Right hindlimb (tissue), 1 donor: ENCODE measurements around the gene CCDC126.
"Not testable (repeated sequence)": the region's sequence is repeated elsewhere in the genome, so short reads cannot be mapped to it uniquely, and the experiment has no call there.

Experiments used
- DNase-seq: peaks from one replicate; pipeline ENCODE4 v3.0.0-alpha.2; 2018

The CCDC126 gene, protein sequence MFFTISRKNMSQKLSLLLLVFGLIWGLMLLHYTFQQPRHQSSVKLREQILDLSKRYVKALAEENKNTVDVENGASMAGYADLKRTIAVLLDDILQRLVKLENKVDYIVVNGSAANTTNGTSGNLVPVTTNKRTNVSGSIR

GRCh38 chr7:23597094-23598091 lies at the start of gene CCDC126:
Gene CCDC126 (plus strand): TSS chr7:23597382. CDS start chr7:23611316, 13,934 bp downstream.
- DNase-seq, result peak; percentile 96

GRCh38 chr7:23547662-23548061 lies 49.5 kb upstream of the CCDC126 start:
- no peak for DNase-seq

DNA sequence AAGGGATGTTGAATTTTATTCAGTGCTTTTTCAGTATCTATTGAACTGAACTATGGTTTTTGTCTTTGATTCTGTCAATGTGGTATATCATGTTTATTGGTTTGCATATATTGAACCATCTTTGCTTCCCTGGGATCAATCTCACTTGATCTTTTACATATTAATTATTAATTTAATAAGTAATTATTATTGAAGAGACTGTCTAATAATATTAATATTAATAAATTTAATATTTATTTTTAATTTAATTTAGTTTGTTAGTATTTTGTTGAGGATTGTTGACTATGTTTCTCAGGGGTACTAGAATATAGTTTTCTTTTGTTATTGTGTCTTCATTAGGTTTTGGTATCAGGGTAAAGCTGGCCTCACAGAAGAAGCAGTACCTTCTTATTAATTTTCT lies 38.9 kb upstream of the CCDC126 start:
- DNase-seq, result no peak

GRCh38 chr7:23570592-23571200 lies 26.5 kb upstream of the CCDC126 start:
- DNase-seq, result peak; percentile 80

GRCh38 chr7:23581975-23582374 lies 15.2 kb upstream of the CCDC126 start:
- not testable (repeated sequence) for DNase-seq

- not testable (repeated sequence) for DNase-seq
These were observed 11.9 kb upstream of the CCDC126 start for GRCh38 chr7:23585304-23585703.

DNA sequence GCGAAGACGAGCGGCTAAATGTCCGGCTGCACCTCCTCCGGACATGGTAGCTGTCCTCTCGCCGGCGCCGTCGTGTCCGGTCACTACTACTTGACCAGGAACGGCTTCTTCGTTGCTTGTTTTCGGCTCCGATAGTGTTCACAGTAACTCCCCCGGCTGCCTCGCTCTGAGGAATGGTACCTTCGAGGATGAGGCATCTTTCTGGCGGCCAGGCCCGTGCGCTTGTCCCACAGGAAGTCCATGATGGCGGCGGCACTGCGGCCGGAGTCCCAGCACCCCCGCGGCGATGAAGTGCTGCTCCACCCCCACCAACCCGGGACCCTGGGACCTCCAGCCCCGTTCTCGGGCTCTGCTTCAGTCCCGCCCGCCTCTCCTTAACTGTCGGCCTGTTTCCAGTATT lies 11.0 kb upstream of the CCDC126 start:
- no peak for DNase-seq

DNA sequence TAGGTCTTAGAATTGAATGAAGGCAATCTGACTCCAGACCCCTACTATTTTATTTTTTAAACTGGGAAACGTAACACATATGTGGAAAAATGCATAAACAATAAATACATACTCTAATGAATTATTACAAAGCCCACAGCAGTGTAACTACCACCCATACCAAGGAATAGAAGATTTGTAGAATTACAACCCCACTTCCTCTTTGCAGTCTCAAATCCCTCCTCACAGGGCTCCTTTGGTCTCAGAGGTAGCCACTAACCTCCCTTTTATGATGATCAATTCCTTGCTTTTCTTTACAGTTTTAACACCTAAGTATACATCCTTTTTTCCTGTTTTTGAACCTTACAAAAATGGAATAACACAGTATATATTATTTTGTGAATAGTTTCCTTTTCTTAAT lies 6.7 kb upstream of the CCDC126 start:
- DNase-seq, result no peak

DNA sequence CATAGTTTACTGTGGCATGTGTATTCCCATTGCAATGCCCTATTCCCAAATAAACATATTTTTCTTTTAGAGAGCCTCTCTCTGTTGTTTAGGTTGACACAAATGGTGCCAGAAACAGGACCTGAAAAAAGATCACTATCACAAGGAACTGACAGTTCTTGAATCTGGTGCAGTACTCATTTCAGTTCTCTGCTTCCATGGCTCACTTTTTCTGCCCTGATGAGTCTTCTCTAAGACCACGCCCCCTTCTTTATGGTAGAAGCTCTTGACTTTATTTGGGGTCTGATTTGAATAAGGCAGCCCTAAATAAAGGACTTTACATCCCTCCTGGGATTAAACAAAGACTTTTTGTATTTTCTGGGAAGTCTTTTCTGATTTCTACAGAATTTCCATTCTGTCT lies 3.5 kb upstream of the CCDC126 start:
- no peak for DNase-seq

GRCh38 chr7:23594879-23595604 lies 2.1 kb upstream of the CCDC126 start:
- DNase-seq, result no peak

GRCh38 chr7:23598296-23598695 lies 1.1 kb downstream of the CCDC126 start:
- DNase-seq, result no peak

- no peak for DNase-seq
These were observed 3.1 kb downstream of the CCDC126 start for GRCh38 chr7:23600236-23600635.

GRCh38 chr7:23603632-23604295 lies 6.6 kb downstream of the CCDC126 start:
- DNase-seq, result no peak

GRCh38 chr7:23604296-23604640 lies 7.1 kb downstream of the CCDC126 start:
- DNase-seq, result no peak

DNA sequence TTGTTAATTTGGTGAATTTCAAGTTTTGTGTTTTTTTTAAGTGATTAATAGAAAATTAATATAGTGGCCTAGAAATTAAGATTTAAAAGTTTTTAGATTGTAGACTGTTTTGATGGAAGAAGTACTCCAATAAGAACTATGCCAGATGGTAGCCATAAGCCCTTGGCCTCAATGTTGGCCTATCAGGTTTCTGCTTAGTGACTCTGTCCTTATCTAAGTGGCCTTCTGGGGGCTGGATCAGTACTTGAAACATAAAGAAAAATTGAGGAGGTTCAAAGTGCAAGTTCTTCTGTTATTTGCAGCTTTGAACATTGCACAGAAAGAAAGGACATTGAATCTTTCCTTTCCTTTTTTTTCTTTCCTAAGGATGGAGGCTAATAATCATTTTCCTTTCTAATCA lies 9.9 kb downstream of the CCDC126 start:
- no peak for DNase-seq

- no peak for DNase-seq
These were observed 10.7 kb downstream of the CCDC126 start for GRCh38 chr7:23607866-23608265.

DNA sequence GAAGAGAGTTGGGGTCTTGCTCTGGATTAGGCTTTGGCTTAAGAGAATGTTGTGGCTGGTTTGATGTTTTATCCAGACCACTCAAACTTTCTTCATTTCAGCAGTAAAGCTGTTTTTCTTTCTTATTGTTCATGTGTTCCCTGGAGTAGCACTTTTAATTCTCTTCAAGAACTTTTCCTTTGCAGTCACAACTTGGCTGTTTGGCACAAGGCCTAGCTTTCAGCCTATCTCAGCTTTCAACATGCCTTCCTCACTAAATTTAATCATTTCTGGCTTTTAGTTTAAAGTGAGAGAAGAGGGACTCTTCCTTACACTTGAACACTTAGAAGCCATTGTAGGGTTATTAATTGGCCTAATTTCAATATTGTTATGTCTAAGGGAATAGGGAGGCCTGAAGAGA lies 18.1 kb downstream of the CCDC126 start:
- DNase-seq, result no peak

- DNase-seq, result no peak
These were observed 19.4 kb downstream of the CCDC126 start for GRCh38 chr7:23616593-23616992.

DNA sequence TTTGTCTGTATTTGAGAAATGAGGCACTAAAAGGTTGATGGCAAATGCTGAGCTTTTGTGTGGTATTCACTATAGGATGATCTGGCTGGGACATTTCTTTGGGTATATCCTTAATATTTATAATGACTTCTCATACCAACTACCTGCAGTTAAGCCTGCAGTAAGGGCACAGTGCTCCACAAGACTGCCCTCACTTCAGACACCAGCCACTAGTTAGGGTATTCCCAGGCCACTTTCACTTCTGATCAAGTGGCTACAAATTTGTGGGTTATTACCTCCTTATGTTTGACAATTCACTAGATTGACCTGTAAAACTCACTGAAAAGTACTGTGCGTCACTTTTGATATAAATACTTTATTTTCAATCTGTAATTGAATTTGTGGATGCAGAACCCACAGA lies 20.3 kb downstream of the CCDC126 start:
- no peak for DNase-seq

GRCh38 chr7:23618241-23618640 lies 21.1 kb downstream of the CCDC126 start:
- no peak for DNase-seq

DNA sequence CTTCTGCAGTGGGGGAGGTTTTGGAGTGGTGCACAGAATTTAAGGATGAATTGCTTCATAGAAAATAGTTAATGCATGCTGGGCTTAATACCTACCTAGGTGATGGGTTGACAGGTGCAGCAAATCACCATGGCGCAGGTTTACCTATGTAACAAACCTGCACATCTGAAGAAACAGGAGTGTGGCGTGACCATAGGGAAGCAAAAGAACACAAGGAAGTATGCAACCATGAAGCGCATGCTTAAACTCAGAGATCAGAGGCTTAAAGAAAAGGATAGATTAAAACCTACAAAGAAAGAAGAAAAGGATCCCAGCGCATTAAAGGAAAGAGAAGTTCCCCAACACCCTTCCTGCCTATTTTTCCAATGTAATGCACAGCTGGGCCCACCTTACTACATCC lies 22.0 kb downstream of the CCDC126 start:
- DNase-seq, result no peak

GRCh38 chr7:23622506-23622925 lies 25.3 kb downstream of the CCDC126 start:
- no peak for DNase-seq

DNA sequence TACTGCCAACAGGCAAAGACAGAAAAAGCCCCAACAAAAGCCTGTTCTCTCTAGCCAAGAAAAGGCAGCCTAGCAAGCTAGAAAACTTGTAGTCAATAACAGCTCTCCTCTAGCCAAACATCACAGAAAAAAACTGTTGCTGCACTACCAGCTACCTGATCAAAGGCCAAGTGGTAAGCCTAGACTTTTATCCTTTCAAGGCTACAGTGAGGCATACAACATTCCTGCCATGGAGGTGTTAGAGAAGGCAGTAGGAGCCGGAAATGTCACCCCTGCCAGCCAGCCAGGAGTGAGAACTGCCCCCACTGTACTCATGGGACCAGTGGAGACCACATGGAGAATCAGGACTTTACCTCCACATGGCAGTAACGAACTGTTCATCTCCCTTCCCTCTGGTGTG lies 31.2 kb downstream of the CCDC126 start:
- DNase-seq, result no peak
